ACHN (cell line): Measurements from ENCODE around the gene VIM.

ENCODE experiments used
- DNase-seq: peaks from one replicate; pipeline ENCODE4 v3.0.0-alpha.2; 2015
- in situ Hi-C: cut with HindIII; loops from 2 replicates; pipeline ENCODE4 v1.10.0; 2017; ENCODE audit warnings: low sequenced_read_pairs, low pct_ligation_motif_present, low pct_unique_long_range_greater_than_20kb

Gene VIM

GRCh38 chr10:17276756-17277424 lies 48.8 kb downstream of the VIM start:
- in situ Hi-C loops, result no loop called here
- no peak for DNase-seq

- in situ Hi-C loops, result no loop called here
- DNase-seq, result no peak
Observed at GRCh38 chr10:17278607-17279240, 50.7 kb downstream of the VIM start.

DNA sequence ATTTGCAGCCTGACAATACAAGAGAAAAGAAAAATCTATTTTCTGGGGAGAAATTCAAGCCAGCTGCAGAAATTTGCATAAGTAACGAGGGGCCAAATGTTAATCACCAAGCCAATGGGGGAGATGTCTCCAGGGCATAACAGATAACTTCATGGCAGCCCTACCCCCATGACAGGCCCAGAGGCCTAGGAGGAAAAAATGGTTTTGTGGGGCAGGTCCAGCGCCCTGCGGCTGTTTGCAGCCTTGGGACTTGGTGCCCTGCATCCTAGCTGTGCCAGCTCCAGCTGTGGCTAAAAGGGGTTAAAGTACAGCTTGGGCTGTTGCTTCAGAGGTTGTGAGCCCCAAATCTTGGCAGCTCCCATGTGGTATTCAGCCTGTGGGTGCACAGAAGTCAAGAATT lies 54.3 kb downstream of the VIM start:
- DNase-seq, result no peak
- in situ Hi-C loops, result no loop called here

DNA sequence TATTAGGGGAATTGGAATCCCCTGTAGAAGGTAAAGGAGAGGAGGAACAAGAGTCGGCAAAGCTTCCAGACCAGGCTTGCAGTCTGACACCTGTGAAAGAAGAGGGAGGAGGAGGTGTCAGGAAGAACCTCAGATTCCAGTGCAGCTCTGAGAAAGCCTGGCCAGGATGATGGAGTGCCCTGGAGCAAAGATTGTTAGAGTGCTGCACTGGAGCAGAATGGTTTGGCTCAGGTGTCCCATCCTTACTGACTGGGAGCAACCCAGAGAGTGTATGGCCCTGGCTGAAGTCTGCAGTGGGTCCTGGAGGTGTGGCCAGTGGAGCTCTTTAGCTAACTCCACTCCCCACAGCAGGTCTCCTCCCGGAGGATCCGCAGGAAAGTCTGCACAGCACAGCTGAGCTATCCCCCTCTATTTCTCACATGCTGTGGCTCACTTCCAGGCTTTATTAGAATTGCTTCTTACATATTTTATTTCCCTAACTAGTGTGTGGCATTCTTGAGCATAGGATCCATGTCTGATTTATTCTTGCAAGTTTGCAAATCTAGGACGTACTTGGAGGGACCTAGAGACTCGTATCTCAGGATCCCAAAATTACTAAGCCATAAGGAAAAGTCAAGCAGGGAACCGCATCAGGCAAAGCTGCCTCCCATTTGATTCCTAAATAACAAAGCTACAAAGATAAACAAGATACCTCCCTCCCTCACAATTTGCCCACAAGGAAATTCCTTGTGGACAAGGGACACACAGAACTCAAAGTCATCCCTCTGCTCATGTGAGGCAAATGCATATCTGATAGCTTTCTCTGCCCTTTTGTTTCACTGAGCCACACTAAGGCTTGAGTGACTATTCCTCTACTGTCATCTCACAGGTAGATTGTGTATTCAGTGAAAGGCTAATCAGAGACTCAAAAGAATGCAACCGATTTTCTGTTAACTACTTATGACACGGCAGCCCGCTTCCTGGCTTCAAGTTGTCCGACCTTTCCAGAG lies 58.8 kb downstream of the VIM start:
- DNase-seq, result no peak
- in situ Hi-C loops, result no loop called here
